ENCODE measurements around the gene LRRC4C.

Gene LRRC4C

DNA sequence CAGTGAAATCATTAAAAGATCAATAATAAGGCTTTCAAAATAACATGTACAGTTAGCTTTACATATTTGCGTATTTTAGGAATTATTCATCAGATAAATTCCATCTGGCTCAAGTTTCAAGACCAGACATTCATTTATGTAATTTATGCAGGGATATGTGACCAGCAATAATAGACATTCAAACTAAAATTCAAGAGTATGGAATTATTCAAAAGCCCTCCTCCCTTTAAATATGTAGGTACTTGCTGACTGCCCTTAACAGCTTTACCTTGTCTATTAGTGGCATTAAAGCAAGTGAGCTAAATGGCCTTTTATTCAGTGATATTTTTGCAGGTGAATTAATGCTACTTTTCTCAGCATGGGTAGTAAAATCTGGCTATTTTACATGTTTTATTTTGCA is 126.1 kb downstream of the LRRC4C start:
- DNase-seq (ENCODE audit: low read depth in 4 of 4, low spot score in 1 of 4) = no peak

DNA sequence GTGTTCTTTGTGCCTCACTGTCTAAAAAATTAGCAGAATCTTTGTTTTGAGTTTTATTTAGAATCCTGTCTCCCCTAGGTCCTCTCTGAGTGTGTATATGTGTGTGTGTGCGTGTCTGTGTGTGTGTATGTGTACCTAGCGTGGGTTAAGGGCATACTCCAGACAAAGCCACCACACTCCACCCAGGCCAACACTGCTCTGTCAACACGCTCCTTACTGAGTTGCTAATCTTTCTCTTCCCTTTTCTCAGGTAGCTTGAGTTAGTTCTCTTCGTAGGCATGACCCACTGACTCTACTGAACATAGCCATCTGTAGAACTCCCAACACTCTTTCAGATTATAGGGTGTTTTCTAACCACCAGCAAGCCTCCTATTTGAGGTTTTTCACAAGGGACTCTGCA is 131.1 kb downstream of the LRRC4C start:
- DNase-seq (ENCODE audit: low read depth in 4 of 4, low spot score in 1 of 4) = no peak

DNA sequence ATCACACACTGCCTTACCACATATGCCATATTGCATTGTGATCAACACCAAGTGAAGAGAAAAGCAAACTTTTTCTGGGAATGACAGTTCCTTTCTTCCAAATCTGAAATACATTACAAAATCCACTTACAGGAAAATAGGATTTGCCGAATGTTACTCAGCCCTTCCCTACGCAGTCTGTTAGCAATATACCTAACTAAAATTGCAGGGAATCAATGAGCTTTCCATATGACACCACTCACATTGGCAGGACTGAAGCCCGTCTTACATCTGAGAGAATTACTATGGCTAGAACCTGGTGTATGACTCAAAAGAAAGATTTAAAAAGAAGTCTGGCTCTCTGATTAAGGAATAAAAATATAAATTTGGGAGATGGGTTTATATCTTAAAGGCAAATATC is 136.0 kb downstream of the LRRC4C start:
- no peak for DNase-seq (ENCODE audit: low read depth in 4 of 4, low spot score in 1 of 4)

DNA sequence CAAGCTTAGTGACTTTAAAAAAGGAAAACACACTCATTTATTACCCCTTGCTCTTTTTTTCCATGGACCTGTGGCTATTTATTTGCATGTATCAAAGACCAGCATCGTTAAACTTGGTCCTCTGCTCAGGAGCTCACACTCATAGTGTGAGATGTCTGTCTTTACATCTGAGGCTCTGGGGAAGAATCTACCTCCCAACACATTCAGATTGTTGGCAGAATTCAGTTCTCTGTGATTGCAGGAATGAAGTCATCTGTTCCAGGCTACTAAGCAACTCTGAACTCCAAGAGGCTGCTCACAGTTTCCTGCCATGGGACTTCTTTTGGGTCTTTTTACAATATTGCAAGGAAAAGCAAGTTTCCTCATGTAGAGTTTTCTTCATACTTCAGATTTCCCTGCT is 138.8 kb downstream of the LRRC4C start:
- DNase-seq (ENCODE audit: low read depth in 4 of 4, low spot score in 1 of 4) = no peak

DNA sequence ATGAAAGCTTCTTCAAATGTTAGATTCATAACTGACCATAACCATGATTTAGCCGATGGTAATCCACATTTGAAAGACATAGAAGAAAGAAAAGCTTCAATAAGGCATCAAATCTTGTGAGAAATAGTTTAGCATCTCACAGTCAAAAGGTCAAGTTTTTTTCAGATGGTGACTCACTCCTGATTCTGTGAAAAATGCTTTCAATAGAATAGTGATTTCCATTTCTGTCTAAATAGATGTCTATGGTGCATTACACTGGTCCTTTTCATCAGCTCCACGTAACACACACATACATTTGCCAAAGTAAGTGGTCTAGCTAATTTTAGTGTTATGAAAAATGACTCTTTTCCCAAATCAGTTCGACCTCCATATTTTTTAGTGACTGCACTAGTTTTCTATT is 139.2 kb downstream of the LRRC4C start:
- DNase-seq (ENCODE audit: low read depth in 4 of 4, low spot score in 1 of 4) = no peak

DNA sequence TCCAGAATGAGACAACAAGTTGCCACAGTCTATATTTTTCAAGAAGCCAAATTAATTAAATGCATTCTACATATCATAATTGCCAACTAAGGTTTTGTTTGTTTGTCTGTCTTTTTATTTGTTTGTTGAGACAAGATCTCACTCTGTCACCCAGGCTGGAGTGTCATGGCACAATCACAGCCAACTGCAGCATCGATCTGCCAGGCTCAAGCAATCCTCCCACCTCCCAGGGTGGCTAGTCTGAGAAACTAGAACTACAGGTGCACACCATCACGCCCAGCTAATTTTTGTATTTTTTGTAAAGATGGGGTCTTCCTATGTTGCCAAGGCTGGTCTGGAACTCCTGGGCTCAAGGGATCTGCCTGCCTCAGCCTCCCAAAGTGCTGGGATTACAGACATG is 140.0 kb downstream of the LRRC4C start:
- no peak for DNase-seq (ENCODE audit: low read depth in 4 of 4, low spot score in 1 of 4)

DNA sequence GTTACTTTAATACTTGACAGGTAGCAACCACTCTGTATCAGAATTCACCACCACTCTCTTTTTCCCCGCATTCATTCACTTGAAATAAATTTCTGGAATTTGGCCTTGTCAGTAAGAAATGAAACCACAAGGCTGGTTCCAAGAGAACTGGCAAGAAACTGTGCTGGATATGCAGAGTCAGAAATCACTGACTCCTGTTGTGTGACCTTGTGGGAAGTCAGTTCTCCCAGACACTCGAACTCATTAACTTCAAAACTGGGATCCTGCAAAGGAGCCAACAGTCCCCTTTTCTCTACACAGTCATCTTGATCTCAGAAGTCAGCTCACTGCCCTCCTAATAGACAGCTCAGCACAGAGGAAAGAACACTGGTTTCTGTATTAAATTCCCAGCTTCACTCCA is 142.7 kb downstream of the LRRC4C start:
- DNase-seq (ENCODE audit: low read depth in 4 of 4, low spot score in 1 of 4) = no peak

DNA sequence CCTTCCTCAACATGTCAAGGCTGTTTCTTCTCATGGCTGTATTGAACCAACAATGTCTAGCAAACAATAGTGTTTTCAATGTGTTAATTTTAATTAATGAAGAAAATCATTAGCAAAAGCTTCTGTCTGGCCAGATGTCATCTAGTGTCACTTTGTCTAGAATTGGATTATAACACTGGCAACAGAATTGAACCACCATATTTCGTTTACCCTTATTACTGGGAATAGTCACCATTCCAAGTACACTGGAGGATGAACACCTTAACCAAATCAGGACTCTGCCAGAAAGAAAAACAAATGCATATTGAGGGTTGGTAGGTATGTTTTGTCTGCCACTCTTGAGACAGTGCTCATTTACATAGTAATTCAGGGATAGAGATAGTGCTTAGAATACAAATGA is 146.2 kb downstream of the LRRC4C start:
- DNase-seq (ENCODE audit: low read depth in 4 of 4, low spot score in 1 of 4) = no peak

DNA sequence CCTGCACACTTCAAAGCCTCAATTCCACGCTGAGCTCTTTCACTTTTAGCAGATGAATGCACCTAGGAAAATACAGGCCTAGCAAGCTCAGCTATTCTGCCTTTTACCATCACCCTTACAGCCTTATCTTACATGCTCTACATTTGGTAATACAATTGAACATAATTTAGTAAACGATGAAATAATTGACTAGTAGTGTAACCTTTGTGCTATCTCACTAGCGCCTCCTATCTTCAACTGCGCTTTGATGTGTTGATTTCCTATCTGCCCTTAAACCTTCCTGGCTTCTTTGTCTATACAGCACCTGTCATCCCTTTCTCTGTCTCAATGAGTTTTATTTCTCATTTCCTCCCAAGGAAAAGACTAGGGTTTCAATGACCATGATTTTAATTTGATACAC is 149.7 kb downstream of the LRRC4C start:
- no peak for DNase-seq (ENCODE audit: low read depth in 4 of 4, low spot score in 1 of 4)

DNA sequence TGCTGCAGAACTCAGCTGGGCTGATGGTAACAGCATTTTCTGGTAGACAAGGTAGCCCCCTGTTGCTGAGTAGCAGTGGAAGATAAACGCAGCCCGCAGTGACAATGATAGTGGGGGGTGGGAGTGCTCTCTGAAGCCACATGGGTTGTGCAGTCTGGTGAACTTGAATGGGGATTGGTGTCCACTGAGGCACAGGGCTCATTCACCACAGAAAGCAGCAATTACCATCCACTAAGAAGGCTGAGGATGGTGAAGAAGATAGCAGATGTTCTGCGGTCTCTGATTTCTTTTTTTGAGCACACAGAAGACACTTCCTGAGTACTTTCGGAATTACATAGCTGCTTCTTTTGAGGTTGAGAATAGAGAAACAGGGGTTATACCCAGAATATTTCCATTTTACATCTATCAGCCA is 150.3 kb downstream of the LRRC4C start:
- no peak for DNase-seq (ENCODE audit: low read depth in 4 of 4, low spot score in 1 of 4)

DNA sequence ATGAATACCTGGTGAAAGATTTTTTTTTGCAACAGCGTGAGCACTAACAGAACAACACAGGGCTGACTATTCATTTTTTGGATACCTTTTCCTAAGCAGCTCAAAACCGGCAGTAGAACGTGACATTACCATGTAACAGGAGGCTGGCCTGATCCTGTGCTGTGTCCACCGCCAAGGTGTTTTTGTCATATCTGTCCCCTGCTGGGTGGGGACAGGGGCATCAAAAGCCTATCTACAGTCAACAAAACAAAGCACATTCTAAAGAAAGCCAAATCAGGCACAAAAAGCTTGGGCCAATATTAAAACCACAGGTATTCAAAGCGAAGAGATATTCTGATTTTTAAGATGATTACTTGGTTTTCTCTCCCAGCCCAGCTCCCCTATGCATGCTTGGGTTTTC is 151.2 kb downstream of the LRRC4C start:
- no peak for DNase-seq (ENCODE audit: low read depth in 4 of 4, low spot score in 1 of 4)

DNA sequence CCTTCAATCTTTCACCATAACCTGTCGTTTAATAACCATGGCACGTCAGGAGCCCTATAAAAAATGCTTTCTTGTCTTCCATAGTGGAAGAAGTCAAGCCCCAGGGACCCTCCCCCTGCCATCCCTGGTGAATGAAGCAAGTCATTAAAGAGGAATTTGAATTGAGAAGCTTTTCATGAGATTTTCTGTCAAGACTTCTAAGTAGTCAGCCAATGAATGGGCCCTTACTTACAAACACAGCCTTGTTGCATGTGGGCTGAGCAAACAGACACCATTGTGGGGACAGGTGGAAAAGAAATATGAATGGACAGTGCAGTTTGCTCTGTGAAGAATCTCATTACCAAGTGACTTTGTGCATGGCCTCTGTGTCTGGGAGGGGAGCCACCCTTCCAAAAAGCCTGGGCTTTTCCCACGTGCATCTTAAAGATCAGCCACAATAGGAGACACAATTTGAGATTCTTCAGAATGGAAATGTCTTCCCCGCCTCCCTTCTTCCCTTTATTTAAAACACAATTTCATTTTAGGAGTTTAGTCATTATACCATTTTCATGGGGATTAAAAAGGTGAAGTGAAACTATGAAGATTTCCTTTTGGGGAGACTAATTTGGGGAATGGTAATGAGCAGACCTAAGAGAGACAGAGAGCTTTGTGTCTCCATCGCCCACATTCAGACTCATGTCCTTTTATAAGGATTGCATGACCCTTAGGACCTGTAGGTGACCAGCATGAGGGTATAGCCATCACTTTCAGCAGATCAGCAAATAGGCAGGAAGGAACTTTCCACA is 152.0 kb downstream of the LRRC4C start:
- no peak for DNase-seq (ENCODE audit: low read depth in 4 of 4, low spot score in 1 of 4)

DNA sequence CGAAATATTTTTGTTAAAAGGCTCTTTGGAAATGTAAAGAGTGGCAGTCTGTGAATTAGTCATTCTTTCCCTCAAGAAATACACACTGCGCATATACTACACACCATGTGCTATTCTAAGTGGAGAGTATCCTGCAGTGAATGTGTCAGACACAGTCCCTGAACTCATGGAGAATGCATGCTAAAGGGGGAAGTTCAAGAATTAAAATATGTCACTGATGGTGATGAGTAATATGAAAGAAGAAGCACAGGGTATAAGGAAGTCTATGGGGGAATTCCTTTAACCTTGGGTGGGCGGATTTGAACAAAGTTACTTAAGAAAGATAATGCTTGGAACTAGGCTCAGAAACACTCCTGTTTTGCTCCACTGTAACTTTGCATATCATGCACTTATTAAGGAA is 153.0 kb downstream of the LRRC4C start:
- no peak for DNase-seq (ENCODE audit: low read depth in 4 of 4, low spot score in 1 of 4)

DNA sequence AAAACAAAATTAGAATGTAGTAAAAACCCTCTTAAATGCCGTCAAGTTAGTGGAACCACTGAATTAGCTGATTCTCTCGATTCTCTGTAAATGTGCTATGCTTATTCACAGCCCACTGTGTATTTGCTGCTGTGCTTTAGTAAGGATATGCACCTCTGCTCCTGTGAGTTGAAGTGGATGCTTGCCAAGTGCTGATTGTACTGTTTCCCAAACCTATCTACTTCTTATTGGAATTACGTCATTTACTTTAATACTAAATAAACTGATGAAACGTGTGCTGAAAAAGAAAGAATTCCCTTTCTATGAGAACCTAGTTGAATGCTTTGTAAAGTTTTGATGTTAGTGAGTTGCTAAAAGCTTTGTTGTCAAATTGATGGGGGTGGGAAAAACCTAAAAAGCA is 158.4 kb downstream of the LRRC4C start:
- no peak for DNase-seq (ENCODE audit: low read depth in 4 of 4, low spot score in 1 of 4)

DNA sequence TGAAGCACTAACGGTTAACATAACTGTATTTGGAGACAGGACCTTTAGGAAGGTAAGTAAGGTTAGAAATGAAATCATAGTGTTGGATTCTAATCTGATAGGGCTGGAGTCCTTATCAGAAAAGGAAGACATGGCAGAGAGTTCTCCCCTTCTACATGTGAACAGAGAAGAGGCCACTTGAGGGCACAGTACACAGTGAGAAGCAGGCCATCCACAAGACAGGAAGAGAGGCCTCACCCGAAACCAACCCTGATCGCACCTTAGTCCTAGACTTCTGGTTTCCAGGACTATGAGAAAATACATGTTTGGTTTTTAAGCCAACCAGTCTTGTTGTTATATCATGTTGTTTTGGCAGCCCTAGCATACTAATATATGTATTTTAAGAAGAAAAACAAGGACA is 170.0 kb downstream of the LRRC4C start:
- DNase-seq (ENCODE audit: low read depth in 4 of 4, low spot score in 1 of 4) = no peak

DNA sequence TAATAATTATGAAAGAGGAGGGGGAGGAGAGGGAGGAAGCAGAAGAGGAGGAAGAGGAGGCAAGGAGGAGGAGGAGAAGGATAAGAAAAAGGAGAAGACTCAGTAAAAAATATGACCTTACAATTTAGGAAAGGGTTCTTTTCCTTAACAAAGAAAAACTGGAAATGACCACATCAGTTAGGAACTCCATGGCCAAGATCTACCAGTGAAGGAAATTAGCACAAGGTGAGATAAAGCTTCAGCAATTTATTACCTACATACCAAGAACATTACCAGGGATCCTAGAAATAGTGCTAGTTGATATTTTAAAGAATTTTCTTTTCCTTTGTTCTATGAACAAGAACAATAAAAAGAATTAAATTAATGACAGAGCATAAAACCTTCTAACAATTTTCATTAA is 172.7 kb downstream of the LRRC4C start:
- DNase-seq (ENCODE audit: low read depth in 4 of 4, low spot score in 1 of 4) = no peak

DNA sequence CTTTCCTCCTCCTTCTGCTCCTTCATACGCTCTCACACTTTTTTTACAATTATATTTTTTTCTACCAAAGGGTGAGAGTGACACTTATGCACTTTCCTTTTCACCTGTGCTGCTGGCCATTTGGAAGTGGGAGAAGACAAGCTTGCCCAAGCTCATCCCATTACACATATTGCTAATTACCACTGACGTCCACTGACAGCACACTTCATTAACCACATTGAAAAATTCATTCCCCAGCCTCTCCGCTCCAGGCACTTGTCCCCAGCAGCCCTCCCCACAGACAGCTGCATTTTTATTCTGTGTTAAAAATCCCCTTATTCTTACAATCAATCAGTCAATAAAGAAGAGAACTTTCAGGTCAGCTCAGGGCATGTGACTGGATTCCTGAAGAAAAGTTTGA is 175.1 kb downstream of the LRRC4C start:
- DNase-seq (ENCODE audit: low read depth in 4 of 4, low spot score in 1 of 4) = no peak

DNA sequence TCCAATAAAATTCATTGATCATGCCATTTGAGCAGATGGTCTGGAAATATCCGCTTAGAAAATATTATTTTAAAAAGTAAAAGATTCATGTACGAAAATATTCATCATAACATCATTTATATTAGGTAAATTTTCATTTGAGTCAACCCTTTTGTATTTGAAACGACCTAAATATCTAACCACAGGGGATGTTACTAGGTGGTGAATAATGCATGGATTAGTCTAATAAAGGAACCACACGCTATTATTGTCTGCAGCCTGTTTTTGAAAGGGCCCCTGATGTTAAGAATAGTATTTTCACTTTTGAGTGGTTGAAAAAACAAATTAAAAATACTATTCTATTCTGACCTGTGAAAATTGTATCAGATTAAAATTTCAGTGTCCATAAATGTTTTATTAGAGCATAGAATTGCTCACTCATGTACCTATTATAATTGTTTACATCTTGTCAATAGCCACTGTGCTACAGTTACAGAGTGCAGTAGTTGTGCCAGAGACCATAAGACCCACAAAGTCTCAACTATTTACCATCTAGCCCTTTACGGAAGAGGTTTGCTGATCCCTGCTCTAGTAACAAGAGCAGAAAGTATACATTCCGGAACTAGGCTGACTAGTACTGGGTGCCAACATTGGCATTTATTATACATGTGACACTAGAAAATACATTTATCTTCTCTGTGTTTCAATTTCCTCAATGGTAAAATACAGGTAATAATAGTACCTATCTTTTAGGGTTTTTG is 176.1 kb downstream of the LRRC4C start:
- no peak for DNase-seq (ENCODE audit: low read depth in 4 of 4, low spot score in 1 of 4)

DNA sequence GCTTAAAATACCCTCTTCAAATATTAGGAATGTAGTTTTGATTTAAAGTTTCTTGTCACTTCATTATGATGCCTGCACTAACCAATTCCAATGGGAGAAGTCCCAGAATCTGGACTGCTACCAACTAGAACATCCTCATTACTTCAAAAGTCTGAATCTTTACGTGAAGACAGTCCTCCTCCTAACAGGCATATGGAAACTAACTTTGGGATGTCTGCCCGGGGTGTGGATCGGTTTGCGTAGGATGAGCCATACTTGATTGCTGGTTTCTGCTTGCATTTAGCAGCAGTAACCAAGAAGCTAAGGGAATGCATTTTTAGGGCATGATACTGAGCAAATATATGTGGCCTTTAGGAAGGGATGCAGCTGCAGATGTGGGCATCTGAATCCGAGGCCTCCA is 177.1 kb downstream of the LRRC4C start:
- DNase-seq (ENCODE audit: low read depth in 4 of 4, low spot score in 1 of 4) = no peak

DNA sequence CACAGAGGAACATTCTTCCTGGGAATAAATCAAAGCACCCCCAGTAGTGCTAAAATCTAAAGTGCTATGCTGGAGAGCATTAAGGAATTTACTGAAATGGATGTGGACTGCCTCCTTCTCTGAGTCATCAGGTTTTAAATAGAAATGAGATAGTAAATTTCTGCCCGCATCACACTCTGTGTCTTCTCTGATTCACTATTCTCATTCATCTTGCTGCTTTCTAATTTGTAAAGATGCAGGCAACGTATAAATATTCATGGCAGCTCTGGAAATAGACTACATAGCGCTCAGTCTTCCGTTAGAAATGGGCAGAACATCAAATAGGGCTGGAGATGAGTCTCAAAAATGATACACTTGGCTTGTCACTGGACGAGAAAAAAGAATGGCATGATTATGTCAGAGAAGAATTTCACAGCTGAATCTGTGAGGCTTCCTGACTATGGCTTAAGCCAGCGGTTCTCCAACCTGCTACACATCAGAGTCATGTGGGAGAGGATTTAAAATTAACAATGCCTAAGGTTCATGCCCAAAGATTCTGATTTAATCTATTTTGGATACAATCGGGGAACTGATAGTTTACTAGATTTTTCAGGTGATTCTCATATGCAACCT is 178.2 kb downstream of the LRRC4C start:
- DNase-seq (ENCODE audit: low read depth in 4 of 4, low spot score in 1 of 4) = no peak

DNA sequence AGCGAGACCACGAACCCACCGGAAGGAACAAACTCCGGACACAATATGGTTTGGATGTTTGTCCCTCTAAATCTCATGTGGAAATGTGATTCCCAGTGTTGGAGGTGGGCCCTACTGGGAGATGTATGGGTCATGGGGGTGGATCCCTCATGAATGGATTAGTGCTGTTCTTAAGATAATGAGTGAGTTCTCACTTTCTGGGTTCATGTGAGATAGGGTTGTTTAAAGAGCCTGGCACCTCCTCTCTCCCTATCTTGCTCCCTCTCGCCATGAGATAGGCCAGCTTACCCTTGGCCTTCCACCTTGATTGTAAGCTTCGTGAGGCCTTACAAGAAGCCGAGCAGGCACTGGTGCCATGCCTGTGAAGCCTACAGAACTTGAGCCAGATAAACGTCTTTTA is 184.6 kb downstream of the LRRC4C start:
- no peak for DNase-seq (ENCODE audit: low read depth in 4 of 4, low spot score in 1 of 4)

DNA sequence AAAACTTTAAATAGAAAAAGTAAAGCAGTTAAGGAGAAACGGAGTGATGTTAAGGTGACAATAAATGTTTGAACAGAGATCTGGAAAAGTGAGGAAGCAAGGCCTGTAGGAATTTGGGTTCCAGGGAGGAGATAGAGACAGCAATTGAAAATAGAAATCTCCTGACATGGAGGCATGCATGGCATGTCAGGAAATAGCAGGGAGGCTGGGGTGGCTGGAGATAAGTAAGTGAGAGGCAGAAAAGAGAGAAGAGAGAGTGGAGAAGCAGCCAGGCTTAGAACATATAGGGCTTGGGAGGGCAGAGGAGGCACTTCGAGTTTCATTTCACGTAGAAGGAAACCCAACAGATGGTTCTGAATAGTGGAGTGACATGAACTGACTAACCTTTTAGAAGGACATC is 185.5 kb downstream of the LRRC4C start:
- no peak for DNase-seq (ENCODE audit: low read depth in 4 of 4, low spot score in 1 of 4)

Measured in stimulated activated CD4-positive, alpha-beta T cell treated with anti-CD3 and anti-CD28 coated beads, Interleukin-1b, Interleukin-23, amount 100 ng/mL, for 24 hours (primary cell).